Brain microvascular endothelial cell (primary cell): ENCODE measurements around the gene ORAI3.

Source experiments
- DNase-seq: peaks from one replicate; pipeline ENCODE4 v3.0.0-alpha.2; 2020
- H3K27ac ChIP-seq: fragments of 250-450 bp; sonication (Bioruptor Pico); 2 replicates; pipeline ENCODE4 v1.5.1; 2020; ENCODE audit warnings: mild to moderate bottlenecking, moderate library complexity
- H3K27me3 ChIP-seq: fragments of 250-450 bp; sonication (Bioruptor Pico); replicated peaks from 2 replicates; pipeline ENCODE4 v1.5.1; 2020; ENCODE audit warnings: mild to moderate bottlenecking
- H3K36me3 ChIP-seq: fragments of 250-450 bp; sonication (Bioruptor Pico); replicated peaks from 2 replicates; pipeline ENCODE4 v1.5.1; 2020; ENCODE audit warnings: mild to moderate bottlenecking
- H3K4me3 ChIP-seq: 2 replicates; pipeline ENCODE4 v1.5.1; 2011; ENCODE audit warnings: low read depth, mild to moderate bottlenecking, control low read depth, low read length, moderate library complexity
- in situ Hi-C: cut with HindIII; loops from 2 replicates; pipeline ENCODE4 v1.10.0; 2017; ENCODE audit warnings: low sequenced_read_pairs, low pct_ligation_motif_present
- TF ChIP-seq, protein P1 (sequence below): IDR thresholded peaks from 2 replicates; pipeline ENCODE4 v1.5.1; 2011; ENCODE audit warnings: low read depth, mild to moderate bottlenecking, moderate library complexity, low read length, control low read depth, inconsistent platforms; ENCODE audit errors: missing control alignments

Gene ORAI3

DNA sequence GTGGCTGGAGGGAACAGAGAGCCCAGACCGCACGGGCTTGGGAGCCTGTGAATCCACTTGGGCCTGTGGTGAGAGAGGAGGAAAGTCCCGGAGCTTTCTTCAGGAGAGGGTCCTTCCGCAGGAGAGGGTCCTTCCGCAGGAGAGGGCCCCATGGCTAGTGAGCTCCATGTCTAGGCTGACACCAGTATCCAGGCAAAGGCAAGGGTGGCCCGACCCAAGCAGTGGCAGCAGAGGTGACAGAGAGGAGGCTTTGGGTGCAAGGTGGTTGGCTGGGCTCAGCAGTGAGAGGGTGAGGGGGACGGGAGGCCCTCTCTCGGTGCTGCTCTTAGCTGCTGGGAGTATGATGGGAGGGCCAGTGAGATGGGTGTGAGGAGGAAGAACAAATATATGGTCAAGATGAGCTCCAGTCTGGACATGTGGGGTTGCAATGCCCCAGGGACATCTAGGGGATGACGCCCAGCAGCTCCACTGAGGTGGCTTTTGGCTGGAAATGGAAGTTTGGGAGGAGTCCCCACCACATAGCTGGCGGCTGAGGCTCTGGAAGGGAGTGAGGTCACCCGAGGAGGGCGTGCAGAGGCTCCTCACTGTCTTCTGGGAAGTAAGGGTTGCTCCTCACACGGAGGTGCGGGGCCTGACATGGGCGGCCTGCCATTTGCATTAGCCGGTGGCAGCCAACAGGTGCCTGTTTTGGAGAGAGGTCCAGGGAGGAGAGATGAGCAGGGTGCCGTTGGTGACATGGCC lies 33.9 kb downstream of the ORAI3 start:
- TF ChIP-seq, protein P1, sequence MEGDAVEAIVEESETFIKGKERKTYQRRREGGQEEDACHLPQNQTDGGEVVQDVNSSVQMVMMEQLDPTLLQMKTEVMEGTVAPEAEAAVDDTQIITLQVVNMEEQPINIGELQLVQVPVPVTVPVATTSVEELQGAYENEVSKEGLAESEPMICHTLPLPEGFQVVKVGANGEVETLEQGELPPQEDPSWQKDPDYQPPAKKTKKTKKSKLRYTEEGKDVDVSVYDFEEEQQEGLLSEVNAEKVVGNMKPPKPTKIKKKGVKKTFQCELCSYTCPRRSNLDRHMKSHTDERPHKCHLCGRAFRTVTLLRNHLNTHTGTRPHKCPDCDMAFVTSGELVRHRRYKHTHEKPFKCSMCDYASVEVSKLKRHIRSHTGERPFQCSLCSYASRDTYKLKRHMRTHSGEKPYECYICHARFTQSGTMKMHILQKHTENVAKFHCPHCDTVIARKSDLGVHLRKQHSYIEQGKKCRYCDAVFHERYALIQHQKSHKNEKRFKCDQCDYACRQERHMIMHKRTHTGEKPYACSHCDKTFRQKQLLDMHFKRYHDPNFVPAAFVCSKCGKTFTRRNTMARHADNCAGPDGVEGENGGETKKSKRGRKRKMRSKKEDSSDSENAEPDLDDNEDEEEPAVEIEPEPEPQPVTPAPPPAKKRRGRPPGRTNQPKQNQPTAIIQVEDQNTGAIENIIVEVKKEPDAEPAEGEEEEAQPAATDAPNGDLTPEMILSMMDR, result no peak
- H3K27me3 ChIP-seq, result no peaks in the 10 kb centered on the region
- H3K4me3 ChIP-seq, result no peak overlapping the region
- no peak overlapping the region for H3K27ac ChIP-seq
- in situ Hi-C loops, result no loop called here
- no peak for DNase-seq
- H3K36me3 ChIP-seq, result peaks cover 29% of the 10 kb centered on the region

DNA sequence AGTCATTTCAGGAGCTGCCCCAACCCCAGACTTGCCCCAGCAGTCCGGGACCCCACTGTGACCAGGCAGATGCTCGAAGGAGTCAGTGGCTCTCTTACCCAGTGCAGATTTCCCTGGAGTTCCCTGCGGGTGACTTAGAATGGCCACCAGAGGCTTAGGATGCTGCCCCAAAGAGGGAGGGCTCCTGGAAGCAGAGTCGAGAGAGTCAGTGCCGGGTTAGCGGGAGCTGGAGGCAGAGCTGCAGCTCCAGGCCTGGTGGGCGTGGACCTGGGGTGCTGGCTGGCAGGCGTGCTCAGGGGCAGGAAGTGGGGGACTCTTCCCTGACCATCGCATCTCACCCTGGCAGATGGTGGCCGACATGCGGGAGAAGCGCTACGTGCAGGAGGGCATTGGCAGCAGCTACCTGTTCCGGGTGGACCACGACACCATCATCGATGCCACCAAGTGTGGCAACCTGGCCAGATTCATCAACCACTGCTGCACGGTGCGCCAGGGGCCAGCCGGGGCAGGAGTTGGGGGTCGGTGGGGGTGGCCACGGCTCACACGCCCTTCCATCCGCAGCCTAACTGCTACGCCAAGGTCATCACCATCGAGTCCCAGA lies 34.5 kb downstream of the ORAI3 start:
- in situ Hi-C loops, result no loop called here
- no peak for DNase-seq
- no peak overlapping the region for H3K4me3 ChIP-seq
- H3K27me3 ChIP-seq, result no peaks in the 10 kb centered on the region
- H3K27ac ChIP-seq, result no peak overlapping the region
- peaks cover 25% of the 10 kb centered on the region for H3K36me3 ChIP-seq
- TF ChIP-seq, protein P1, result no peak

DNA sequence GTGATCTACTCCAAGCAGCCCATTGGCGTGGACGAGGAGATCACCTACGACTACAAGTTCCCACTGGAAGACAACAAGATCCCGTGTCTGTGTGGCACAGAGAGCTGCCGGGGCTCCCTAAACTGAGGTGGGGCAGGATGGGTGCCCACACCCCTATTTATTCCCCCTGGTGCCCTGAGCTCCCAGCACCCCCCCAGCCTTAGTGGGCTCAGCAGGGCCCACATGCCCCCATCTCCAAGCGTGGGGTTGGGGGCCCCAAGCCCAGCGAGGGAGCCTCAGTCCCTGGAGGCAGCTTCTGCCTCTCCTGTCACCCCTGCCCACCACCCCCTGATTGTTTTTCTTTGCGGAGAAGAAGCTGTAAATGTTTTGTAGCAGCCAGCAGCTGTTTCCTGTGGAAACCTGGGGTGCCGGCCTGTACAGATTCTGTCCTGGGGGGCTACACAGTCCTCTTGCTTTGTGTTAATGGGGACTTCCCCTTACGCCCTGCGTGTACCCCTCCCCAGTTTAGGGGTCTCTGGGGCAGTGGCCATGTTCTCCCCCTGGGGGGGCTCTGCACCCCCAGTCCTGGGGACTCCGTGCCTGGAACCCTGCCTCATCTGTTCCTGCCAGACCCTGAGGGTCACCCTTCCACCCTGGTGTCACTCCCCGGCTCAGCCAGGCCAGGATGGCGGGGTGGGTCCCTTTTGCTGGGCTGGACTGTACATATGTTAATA lies 35.2 kb downstream of the ORAI3 start:
- Histone ChIP-seq H3K4me3 (no peak overlapping the region), H3K36me3 (peaks cover 21% of the 10 kb centered on the region), H3K27me3 (no peaks in the 10 kb centered on the region), H3K27ac (no peak overlapping the region)
- no peak for DNase-seq
- in situ Hi-C loops, result no loop called here
- TF ChIP-seq, protein P1, result no peak

DNA sequence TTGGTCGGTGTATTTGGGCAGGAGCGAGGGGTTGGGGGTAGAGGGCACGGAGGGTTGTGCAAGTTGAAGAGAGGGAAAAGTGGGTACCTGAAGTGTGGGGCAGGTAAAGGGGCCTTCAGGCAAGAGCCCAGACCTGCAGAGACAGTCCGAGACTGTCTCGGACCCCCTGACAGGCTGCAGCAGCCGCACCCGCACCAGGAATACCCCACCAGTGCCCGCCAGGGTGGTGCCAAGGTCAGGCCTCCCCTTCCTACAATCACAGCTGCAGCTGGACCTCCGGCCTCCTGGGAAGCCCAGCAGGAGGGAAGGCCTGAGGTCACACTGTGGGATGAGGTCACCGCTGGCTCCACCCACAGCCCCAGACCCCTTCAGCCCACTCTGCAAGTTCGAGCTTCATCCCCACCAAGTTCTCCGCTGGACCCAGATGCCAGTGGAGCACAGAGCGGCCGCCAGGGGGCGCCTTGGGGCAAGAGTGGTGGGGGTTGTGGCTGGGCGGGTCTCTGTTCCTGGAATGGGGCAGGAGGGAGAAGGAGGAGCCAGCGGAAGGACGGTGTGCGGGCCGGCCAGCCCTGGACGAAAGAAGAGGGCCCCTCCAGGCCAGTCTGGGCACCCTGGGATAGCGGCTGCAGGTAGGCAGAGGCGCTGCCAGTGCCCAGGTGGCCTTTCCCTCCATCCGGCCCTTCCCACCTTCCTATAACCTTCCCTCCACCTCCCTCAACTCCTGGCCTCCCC lies 36.0 kb downstream of the ORAI3 start, which contains the start of gene HSD3B7:
HSD3B7 (plus strand) TSS at position 539 of the 732 bp plus-strand sequence. CDS start 452 bp downstream, outside the sequence.
- in situ Hi-C loops, result no loop called here
- peak within 1 kb of the TSS; percentile 35 for H3K4me3 ChIP-seq

More for the DNA sequence above, 36.0 kb downstream of the ORAI3 start, which contains the start of gene HSD3B7:
- TF ChIP-seq, protein P1, result peak; percentile 96
- H3K36me3 ChIP-seq, result peaks cover 16% of the 10 kb centered on the region
- no peaks in the 10 kb centered on the region for H3K27me3 ChIP-seq
- DNase-seq, result peak; percentile 61
- no peak within 1 kb of the TSS for H3K27ac ChIP-seq
